LNCaP clone FGC (cell line): Measurements from ENCODE around the gene GRN.
A peak's percentile ranks its signal among the peaks of the same experiment; 100 is the strongest.

Experiments
- DNase-seq: peaks from one replicate; pipeline ENCODE4 v3.0.0-alpha.2; 2011; ENCODE audit warnings: low read depth
- H3K4me3 ChIP-seq: 2 replicates; pipeline ENCODE4 v1.5.1; 2011; ENCODE audit warnings: mild to moderate bottlenecking, low read depth, low read length, control low read depth
- CTCF ChIP-seq: IDR thresholded peaks from 2 replicates; pipeline ENCODE4 v1.5.1; 2012; ENCODE audit warnings: mild to moderate bottlenecking; ENCODE audit not compliant: control insufficient read depth, insufficient read depth; ENCODE audit errors: extremely low read depth

GRN gene

DNA sequence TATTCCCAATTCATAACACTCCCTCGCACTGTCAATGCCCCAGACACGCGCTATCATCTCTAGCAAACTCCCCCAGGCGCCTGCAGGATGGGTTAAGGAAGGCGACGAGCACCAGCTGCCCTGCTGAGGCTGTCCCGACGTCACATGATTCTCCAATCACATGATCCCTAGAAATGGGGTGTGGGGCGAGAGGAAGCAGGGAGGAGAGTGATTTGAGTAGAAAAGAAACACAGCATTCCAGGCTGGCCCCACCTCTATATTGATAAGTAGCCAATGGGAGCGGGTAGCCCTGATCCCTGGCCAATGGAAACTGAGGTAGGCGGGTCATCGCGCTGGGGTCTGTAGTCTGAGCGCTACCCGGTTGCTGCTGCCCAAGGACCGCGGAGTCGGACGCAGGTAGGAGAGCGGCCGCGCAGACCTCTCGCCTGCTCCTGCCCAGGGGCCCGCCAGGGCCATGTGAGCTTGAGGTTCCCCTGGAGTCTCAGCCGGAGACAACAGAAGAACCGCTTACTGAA, at the start of gene GRN:
Gene GRN (plus strand): TSS at position 364 of the 515 bp plus-strand sequence. CDS start 3,863 bp downstream, outside the sequence.
- peak; percentile 93 for DNase-seq
- no peak for TF ChIP-seq CTCF
- peak within 1 kb of the TSS; percentile 87 for H3K4me3 ChIP-seq

DNA sequence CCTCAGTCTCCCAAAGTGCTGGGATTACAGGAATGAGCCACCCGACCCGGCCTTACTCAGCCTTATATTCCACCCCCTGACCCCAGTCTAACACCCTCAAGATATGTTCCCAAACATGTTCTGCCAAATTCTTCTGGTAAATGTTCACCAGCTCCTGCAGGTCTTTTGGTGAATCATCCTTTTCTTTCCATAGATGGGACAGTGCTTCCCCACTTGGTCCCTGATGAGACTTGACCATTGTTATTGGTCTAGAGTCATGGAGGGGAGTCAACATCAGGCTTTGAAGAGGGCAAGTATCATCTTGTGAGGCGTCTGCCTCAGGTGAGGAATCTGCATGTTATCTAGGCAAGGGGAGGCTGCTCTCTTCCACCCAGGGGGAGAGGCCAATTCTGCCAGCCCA, 47.1 kb upstream of the GRN start:
- no peak overlapping the region for H3K4me3 ChIP-seq
- no peak for DNase-seq
- no peak for TF ChIP-seq CTCF

GRCh38 chr17:44304651-44305050, 40.5 kb upstream of the GRN start:
- no peak for DNase-seq
- no peak overlapping the region for H3K4me3 ChIP-seq
- no peak for TF ChIP-seq CTCF

DNA sequence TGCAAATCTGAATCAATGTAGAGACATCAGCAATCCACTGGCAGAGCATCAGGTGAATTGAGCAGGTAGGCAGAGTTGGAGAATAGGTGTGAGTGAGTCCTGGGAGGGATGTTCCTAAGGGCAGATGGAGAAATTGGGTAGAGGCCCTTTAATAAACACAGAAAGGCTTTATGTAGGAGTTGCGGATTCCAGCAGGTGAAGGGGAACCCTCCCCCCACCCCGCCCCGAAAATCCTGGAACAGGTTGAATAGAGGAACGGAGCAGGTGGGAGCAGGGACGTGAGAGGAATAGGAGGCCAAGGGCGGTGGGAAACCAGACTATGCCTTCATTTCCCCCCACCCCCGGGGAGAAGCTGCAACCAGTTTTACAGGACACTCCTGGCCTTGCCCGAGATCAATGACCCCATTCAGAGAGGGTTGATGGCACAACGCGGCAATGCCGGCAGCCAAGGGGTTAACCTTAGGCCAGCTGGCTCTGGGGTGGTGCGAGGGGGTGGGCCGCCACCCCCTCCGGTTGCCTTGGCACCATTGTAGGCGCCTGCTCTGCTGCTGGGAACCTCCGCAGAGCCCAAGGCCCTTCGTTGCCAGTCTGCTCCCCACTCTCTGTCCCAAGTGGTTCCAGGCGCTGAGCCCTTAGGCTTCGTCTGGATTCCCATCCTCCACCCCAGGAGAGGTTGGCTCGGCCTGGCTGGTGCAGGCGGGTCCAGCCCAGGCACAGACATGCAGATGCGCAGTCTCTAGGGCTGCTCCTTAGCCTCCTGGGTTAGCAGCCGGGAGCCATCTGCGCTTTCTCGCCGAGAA, 37.5 kb upstream of the GRN start:
- DNase-seq: no peak
- TF ChIP-seq CTCF: no peak
- H3K4me3 ChIP-seq: no peak overlapping the region

GRCh38 chr17:44308320-44308818, 36.7 kb upstream of the GRN start, which contains the start of gene RUNDC3A:
TSS of gene RUNDC3A (plus strand) at chr17:44308601. CDS start at chr17:44308833, 232 bp downstream.
- H3K4me3 ChIP-seq: no peak within 1 kb of the TSS
- no peak for DNase-seq
- TF ChIP-seq CTCF: no peak

DNA sequence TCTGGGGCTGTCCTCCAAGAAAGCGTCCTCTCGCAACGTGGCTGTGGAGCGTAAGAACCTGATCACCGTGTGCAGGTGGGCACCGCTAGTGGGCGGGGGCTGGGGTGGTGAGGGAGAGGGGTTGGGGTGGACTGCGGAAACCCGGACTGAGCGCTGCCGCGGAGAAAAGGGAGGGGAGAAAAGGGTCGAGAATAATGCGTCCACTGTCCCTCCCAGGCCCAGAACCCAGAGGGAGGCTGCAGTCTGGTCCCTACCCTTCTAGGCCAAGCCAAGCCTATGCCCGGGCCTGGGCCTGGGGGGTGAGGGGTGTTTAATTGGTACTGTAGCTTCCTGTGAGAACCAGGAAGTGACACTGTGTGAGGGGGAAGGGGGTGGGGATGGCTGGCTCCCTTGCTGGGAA, 36.2 kb upstream of the GRN start:
- no peak for DNase-seq
- no peak for TF ChIP-seq CTCF
- H3K4me3 ChIP-seq: no peak overlapping the region
